Right hindlimb (tissue), 1 donor: ENCODE results near the gene IGLL5.
A peak's percentile ranks its signal among the peaks of the same experiment; 100 is the strongest.

ENCODE experiments used
- DNase-seq: peaks from one replicate; pipeline ENCODE4 v3.0.0-alpha.2; 2018

IGLL5 gene

DNA sequence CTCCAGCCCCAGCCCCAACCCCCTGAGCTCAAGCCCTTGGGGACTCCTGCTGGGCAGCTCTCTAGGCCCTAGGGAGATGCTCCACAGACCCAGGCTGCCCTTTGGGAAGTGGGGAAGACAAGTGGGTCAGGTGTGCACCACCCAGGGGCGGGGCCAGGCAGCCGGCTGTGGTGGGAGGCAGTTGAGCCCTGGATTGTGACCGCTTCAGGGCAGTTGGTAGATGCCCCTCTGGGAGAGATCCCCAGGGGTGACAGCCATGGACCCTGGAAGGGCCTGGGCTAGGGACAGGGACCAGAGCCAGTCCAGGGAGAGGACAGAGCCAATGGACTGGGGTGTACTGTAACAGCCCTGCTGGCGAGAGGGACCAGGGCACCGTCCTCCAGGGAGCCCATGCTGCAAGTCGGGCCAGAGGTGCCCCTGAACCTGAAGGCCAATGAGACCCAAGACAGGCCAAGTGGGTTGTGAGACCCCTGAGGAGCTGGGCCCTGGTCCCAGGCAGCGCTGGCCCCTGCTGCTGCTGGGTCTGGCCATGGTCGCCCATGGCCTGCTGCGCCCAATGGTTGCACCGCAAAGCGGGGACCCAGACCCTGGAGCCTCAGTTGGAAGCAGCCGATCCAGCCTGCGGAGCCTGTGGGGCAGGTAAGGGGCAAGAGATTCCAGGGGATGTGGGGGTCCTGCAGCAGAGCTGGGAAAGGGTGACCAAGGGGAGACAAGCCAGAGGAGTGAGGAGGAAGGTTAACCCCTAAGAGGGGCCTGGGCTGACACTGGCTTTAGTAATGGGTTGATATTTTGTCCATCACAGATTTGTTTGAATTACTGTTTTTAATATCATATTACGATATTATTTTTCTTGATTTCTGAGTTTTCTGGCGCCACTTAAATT, at the start of gene IGLL5:
Gene IGLL5 (plus strand): TSS at position 196 of the 883 bp plus-strand sequence. CDS start 238 bp downstream, at position 434.
- DNase-seq = no peak

- no peak for DNase-seq
Measured at GRCh38 chr22:22838148-22838786, 49.3 kb upstream of the IGLL5 start.

- DNase-seq = no peak
Measured at GRCh38 chr22:22839570-22840314, 47.9 kb upstream of the IGLL5 start.

GRCh38 chr22:22840780-22841179, 46.8 kb upstream of the IGLL5 start:
- no peak for DNase-seq

DNA sequence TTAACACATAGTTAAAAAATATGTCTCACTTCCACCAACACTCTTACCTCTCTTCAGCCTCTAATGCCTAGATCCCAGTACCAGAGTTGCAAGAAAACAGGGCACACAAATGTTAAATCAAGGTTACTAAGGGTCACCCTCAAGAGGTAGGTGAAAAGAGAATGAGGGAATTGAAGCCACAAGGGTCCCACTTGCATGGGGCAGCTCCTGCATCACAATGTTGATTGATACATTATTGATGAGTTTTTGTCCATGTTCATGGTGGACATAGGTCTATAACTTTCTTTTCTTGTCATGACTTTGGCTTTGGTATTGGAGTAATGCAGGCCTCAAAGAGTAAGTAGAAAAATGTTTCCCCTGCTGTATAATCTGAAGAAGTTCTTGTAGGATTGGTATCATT, 46.0 kb upstream of the IGLL5 start:
- no peak for DNase-seq

- DNase-seq = no peak
Measured at GRCh38 chr22:22842085-22842484, 45.5 kb upstream of the IGLL5 start.

DNA sequence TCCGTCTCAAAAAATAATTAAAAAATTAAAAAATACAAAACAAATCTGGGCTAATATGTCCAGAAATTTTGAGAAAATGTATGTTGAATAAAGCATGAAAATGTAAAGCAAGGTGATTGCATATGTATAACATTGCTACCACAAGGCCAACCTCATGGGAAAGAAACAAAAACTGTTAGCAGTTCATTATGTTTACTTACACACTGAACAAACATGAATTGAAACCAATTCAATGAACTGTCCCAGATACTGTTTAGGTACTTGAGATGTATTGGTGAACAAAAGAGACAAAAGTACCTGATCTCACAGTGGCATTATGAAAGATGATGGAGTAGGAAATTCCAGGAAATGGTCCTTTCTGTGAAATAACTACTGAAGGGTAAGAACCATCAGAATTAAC, 43.8 kb upstream of the IGLL5 start:
- DNase-seq = no peak

- DNase-seq = no peak
Measured at GRCh38 chr22:22847241-22847640, 40.4 kb upstream of the IGLL5 start.

- DNase-seq = peak; percentile 42
Measured at GRCh38 chr22:22848364-22848866, 39.2 kb upstream of the IGLL5 start.

- no peak for DNase-seq
Measured at GRCh38 chr22:22849640-22850610, 37.7 kb upstream of the IGLL5 start.

DNA sequence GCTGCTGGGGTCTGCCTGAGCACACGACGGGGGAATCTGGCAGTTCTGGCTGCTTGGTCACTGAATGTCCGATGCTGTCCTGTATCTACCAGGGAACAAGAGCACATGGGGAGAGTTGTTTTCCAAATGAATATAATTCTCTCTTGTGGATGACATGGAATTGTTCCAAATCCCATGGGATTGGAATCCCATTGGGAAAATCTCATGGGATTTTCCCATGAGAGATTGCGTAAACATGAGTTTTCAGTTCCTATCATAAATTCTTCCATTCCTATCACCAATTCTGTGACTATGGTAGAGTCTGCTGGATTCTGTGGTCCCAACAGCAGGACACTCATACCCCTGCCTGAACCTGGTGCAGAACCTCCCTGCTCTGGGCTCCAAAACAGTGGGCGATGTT, 35.6 kb upstream of the IGLL5 start:
- no peak for DNase-seq

- DNase-seq = no peak
Measured at GRCh38 chr22:22853713-22854112, 33.9 kb upstream of the IGLL5 start.

DNA sequence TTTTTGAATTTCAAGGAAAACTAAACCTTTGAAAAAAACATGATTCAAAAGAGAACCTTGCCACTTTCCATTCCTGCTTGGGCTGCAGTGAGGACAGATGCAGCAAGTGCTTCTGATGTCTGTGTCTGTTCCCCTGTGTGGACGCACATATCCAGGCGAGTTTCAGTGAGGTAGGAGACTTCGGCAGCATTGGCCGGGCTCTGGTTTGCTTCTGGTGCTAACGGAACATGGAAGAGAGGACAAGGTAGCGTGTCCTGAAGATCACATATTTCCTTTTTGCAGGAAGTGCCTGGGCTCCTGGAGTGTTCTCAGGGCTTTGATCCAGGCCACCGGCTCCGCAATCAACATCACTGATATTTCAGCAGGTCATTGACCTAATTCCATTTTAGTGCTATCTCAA, 33.1 kb upstream of the IGLL5 start:
- no peak for DNase-seq

- DNase-seq = no peak
Measured at GRCh38 chr22:22855085-22855484, 32.5 kb upstream of the IGLL5 start.

DNA sequence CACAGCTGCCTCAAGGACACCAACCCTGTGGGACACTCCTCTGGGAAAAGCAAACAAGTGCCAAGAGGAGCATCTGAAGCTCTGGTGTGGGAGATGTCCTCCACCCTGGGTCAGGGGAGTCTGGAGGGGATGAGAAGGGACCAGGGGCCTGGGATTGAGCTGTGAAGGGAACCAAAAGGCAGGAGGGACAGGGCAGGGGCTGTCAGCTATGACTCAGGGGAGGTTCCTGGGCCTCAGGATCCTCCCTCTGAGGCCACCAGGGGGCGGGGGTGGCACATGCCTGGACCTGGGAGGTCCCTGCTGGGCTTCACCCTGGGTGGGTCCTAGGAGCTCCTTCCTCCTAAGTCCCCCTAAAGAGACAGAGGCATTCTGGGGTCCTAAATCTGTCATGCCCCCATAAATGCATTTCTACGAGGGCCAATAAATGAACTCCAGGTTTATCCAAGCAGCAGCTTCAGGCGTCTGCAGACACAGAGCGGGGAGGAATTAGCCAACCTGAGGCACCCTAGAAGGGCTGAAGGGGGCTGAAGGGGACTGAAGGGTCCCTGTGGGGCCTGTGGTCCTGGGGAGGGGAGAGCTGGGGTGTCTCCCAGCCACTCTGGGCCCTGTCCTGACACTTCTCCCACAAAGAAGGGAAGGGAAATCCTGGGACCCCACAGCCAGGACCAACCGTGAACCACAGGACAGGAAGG, 31.9 kb upstream of the IGLL5 start:
- DNase-seq = no peak

DNA sequence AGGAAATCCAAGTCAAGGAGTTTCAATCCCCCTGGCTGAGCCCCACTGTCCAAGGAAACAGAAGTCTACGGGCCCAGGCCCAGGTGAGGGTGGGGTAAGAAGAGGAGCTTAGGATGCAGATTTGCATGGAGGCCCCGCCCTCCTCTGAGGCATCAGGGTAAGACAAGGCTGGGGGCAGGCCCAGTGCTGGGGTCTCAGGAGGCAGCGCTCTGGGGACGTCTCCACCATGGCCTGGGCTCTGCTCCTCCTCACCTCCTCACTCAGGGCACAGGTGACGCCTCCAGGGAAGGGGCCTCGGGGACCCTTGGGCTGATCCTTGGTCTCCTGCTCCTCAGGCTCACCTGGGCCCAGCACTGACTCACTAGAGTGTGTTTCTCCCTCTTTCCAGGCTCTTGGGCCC, 31.3 kb upstream of the IGLL5 start:
- DNase-seq = no peak

DNA sequence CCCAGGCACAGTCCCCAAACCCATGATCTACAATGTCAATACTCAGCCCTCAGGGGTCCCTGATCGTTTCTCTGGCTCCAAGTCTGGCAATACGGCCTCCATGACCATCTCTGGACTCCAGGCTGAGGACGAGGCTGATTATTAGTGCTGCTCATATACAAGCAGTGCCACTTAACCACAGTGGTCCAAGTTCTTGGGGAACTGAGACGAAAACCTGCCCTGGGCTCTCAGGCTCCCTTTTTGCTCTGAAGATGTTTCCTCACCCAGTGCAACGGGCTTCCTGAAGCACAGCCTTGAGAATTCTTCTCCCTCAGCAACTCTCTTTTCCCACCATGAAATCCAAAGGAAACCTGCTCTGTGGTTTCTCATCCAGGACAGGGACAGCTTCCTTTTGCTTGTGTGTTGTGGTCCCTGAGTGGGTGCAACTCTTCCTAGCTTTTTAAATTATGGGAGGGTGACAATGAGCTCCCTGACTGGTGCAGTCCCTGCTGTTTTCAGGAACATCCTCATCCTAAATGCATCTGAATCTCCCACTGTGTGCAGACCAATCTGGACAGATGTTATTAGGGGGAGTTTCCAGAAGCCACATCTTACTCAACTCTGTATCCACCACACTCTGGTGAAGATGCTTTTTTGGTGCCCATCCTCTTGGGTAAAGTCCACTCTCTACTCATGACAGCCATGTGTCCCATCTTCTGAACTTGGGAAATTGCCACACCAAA, 30.6 kb upstream of the IGLL5 start:
- no peak for DNase-seq

DNA sequence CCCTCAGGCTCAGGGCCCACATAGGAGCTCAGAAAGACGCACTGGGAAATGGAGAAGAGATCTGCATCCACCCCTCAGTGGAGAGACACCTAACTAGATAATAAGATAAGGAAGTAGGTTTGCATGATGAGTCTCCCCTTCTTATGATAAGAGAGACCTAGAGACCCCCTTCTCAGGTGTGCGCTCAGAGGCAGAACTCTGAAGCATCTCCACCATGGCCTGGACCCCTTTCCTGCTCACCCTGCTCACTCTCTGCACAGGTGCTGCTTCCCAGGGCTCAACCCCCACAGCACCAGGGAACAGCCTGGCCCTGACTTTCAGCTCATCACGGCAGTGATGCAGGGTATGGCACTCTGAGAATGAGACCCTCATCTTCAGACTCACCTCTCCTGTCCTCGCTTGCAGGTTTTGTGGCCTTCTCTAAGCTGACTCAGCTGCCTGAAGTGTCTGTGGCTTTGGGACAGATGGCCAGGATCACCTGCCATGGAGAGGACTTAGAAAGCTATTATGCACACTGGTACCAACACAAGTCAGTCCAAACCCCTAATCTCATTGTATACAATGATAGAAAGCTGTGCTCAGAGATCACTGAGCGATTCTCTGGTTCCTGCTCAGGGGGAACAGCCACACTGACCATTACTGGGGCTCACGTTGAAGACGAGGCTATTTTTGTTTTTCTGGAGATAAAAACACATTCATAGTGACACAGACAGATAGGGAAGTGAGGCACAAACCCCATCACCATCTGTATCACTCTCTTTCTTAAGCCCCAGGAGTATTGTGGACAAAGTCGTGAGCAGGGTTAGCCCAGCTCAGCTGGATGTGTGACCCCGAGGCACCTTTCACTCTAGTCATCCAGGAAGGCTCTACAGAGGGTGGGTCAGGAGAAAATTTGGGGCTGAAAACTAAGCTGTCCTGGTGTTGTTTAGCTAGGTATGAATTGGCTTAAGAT, 29.7 kb upstream of the IGLL5 start:
- no peak for DNase-seq

DNA sequence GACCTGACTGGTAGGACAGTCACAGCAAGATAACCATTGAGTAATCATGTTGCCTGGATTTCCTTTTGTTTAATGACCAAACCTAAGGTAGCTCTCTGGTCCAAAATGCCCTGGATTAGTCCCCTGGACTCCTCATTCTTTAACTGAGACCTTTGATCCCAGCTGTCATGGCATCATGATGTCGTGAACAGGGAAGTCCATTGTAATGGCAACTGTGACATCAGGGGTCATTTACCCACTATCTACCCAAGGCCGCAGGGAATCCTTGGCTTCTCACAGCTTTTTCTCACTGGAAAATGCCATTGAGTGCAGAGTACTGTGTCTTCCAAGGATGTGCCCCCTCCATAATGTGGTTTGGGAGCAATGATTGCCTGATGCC, 29.1 kb upstream of the IGLL5 start:
- no peak for DNase-seq

GRCh38 chr22:22863001-22863400, 24.6 kb upstream of the IGLL5 start:
- no peak for DNase-seq
